ENCODE measurements around the gene FIBIN.
"Not testable (repeated sequence)": the region's sequence is repeated elsewhere in the genome, so short reads cannot be mapped to it uniquely, and the experiment has no call there.

Gene FIBIN

DNA sequence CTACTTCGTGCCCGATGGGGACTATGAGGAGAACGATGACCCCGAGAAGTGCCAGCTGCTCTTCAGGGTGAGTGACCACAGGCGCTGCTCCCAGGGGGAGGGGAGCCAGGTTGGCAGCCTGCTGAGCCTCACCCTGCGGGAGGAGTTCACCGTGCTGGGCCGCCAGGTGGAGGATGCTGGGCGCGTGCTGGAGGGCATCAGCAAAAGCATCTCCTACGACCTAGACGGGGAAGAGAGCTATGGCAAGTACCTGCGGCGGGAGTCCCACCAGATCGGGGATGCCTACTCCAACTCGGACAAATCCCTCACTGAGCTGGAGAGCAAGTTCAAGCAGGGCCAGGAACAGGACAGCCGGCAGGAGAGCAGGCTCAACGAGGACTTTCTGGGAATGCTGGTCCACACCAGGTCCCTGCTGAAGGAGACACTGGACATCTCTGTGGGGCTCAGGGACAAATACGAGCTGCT, 751 bp downstream of the FIBIN start:
- DNase-seq (ENCODE audit: low read depth): no peak
- peak overlapping the region; percentile 73 for H3K4me3 ChIP-seq (ENCODE audit: low read depth, low read length)
- TF ChIP-seq, protein P1, sequence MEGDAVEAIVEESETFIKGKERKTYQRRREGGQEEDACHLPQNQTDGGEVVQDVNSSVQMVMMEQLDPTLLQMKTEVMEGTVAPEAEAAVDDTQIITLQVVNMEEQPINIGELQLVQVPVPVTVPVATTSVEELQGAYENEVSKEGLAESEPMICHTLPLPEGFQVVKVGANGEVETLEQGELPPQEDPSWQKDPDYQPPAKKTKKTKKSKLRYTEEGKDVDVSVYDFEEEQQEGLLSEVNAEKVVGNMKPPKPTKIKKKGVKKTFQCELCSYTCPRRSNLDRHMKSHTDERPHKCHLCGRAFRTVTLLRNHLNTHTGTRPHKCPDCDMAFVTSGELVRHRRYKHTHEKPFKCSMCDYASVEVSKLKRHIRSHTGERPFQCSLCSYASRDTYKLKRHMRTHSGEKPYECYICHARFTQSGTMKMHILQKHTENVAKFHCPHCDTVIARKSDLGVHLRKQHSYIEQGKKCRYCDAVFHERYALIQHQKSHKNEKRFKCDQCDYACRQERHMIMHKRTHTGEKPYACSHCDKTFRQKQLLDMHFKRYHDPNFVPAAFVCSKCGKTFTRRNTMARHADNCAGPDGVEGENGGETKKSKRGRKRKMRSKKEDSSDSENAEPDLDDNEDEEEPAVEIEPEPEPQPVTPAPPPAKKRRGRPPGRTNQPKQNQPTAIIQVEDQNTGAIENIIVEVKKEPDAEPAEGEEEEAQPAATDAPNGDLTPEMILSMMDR (conservative IDR thresholded peaks at IDR 0.05; ENCODE audit: low read depth, low read length): no peak

- H3K4me3 ChIP-seq (ENCODE audit: low read depth, low read length): peak overlapping the region; percentile 73
- TF ChIP-seq, protein P1 (conservative IDR thresholded peaks at IDR 0.05; ENCODE audit: low read depth, low read length): no peak
Measured at GRCh38 chr11:26995701-26996460, 2.0 kb downstream of the FIBIN start.

GRCh38 chr11:26997378-26997777, 3.5 kb downstream of the FIBIN start:
- TF ChIP-seq, protein P1 (conservative IDR thresholded peaks at IDR 0.05; ENCODE audit: low read depth, low read length): no peak
- H3K4me3 ChIP-seq (ENCODE audit: low read depth, low read length): peak overlapping the region; percentile 73
- DNase-seq (ENCODE audit: low read depth): no peak

More at GRCh38 chr11:26995701-26996460, 2.0 kb downstream of the FIBIN start:
- DNase-seq (ENCODE audit: low read depth): peak; percentile 48

GRCh38 chr11:27001136-27001730, 7.3 kb downstream of the FIBIN start:
- not testable (repeated sequence) for H3K4me3 ChIP-seq (ENCODE audit: low read depth, low read length)

GRCh38 chr11:27002431-27002830, 8.5 kb downstream of the FIBIN start:
- TF ChIP-seq, protein P1 (conservative IDR thresholded peaks at IDR 0.05; ENCODE audit: low read depth, low read length): no peak
- peak; percentile 58 for DNase-seq (ENCODE audit: low read depth)

More at GRCh38 chr11:27001136-27001730, 7.3 kb downstream of the FIBIN start:
- not testable (repeated sequence) for DNase-seq (ENCODE audit: low read depth)

GRCh38 chr11:27002838-27003237, 8.9 kb downstream of the FIBIN start:
- TF ChIP-seq, protein P1 (conservative IDR thresholded peaks at IDR 0.05; ENCODE audit: low read depth, low read length): peak; percentile 4
- no peak overlapping the region for H3K4me3 ChIP-seq (ENCODE audit: low read depth, low read length)
- DNase-seq (ENCODE audit: low read depth): no peak

More at GRCh38 chr11:27002431-27002830, 8.5 kb downstream of the FIBIN start:
- H3K4me3 ChIP-seq (ENCODE audit: low read depth, low read length): no peak overlapping the region

GRCh38 chr11:27004103-27004502, 10.2 kb downstream of the FIBIN start:
- H3K4me3 ChIP-seq (ENCODE audit: low read depth, low read length): no peak overlapping the region
- TF ChIP-seq, protein P1 (conservative IDR thresholded peaks at IDR 0.05; ENCODE audit: low read depth, low read length): no peak
- DNase-seq (ENCODE audit: low read depth): no peak

Measured in choroid plexus epithelial cell (primary cell).